Measurements from ENCODE around the gene PCNX3. TPM values are rescaled to one million over a fixed set of nuclear protein-coding genes. Genes with fewer than 3 reads are reported as not detected.

Gene PCNX3
- total and polyA plus RNA-seq, 2 donors (not counting 1 experiment from before 2014, with no cell fraction given) = 8.0 to 14.7 TPM

- H4K20me1 ChIP-seq (ENCODE audit: control insufficient read depth, extremely low read depth, insufficient read depth, low read length) = no peaks in the 10 kb centered on the region
- TF ChIP-seq CTCF (conservative IDR thresholded peaks at IDR 0.05 in 1 of 2, IDR thresholded peaks at IDR 0.05 in 1 of 2; ENCODE audit: low read depth in 1 of 2, low read length in 2 of 2) = no peak
- no peak for TF ChIP-seq EZH2 (IDR thresholded peaks at IDR 0.05; ENCODE audit: low read length, missing control alignments)
- no peak overlapping the region for H3K27ac ChIP-seq (ENCODE audit: insufficient read depth, low read length)
- no peaks in the 10 kb centered on the region for H3K27me3 ChIP-seq (ENCODE audit: control insufficient read depth, insufficient read depth, low read length)
- no peaks in the 10 kb centered on the region for H3K79me2 ChIP-seq (ENCODE audit: control insufficient read depth, insufficient read depth, low read length)
- H3K36me3 ChIP-seq (ENCODE audit: control insufficient read depth, insufficient read depth, low read length) = peaks cover 17% of the 10 kb centered on the region
- DNase-seq (ENCODE audit: low read depth in 2 of 2) = no peak
- H3K9ac ChIP-seq (ENCODE audit: insufficient read depth, low read length) = no peak overlapping the region
- H3K4me1 ChIP-seq (ENCODE audit: control insufficient read depth, extremely low read depth, insufficient read depth, low read length) = peaks cover 4% of the 10 kb centered on the region
- no peak overlapping the region for H3K4me3 ChIP-seq (replicated peaks in 1 of 4; ENCODE audit: control extremely low read depth in 1 of 4, insufficient read depth in 1 of 4, low read depth in 3 of 4, low read length in 4 of 4)
- H3K4me2 ChIP-seq (ENCODE audit: extremely low read depth, insufficient read depth, low read length) = no peak overlapping the region
- H2AFZ ChIP-seq (ENCODE audit: low read length) = no peak overlapping the region
- H3K9me3 ChIP-seq (ENCODE audit: control insufficient read depth, insufficient read depth, low read depth, low read length) = no peaks in the 10 kb centered on the region
These were observed 22.6 kb upstream of the PCNX3 start for GRCh38 chr11:65592858-65593517.

- H3K27ac ChIP-seq (ENCODE audit: insufficient read depth, low read length) = no peak overlapping the region
- no peaks in the 10 kb centered on the region for H3K27me3 ChIP-seq (ENCODE audit: control insufficient read depth, insufficient read depth, low read length)
- TF ChIP-seq EZH2 (IDR thresholded peaks at IDR 0.05; ENCODE audit: low read length, missing control alignments) (no peak), CTCF (conservative IDR thresholded peaks at IDR 0.05 in 1 of 2, IDR thresholded peaks at IDR 0.05 in 1 of 2; ENCODE audit: low read depth in 1 of 2, low read length in 2 of 2) (peak; percentile 56 to 76)
- no peaks in the 10 kb centered on the region for H3K4me1 ChIP-seq (ENCODE audit: control insufficient read depth, extremely low read depth, insufficient read depth, low read length)
- no peak overlapping the region for H3K4me3 ChIP-seq (replicated peaks in 1 of 4; ENCODE audit: control extremely low read depth in 1 of 4, insufficient read depth in 1 of 4, low read depth in 3 of 4, low read length in 4 of 4)
- no peaks in the 10 kb centered on the region for H4K20me1 ChIP-seq (ENCODE audit: control insufficient read depth, extremely low read depth, insufficient read depth, low read length)
- no peaks in the 10 kb centered on the region for H3K79me2 ChIP-seq (ENCODE audit: control insufficient read depth, insufficient read depth, low read length)
- H3K9me3 ChIP-seq (ENCODE audit: control insufficient read depth, insufficient read depth, low read depth, low read length) = no peaks in the 10 kb centered on the region
- H2AFZ ChIP-seq (ENCODE audit: low read length) = no peak overlapping the region
- peak; percentile 27 to 28 for DNase-seq (ENCODE audit: low read depth in 2 of 2)
- H3K4me2 ChIP-seq (ENCODE audit: extremely low read depth, insufficient read depth, low read length) = no peak overlapping the region
- peaks cover 24% of the 10 kb centered on the region for H3K36me3 ChIP-seq (ENCODE audit: control insufficient read depth, insufficient read depth, low read length)
- H3K9ac ChIP-seq (ENCODE audit: insufficient read depth, low read length) = no peak overlapping the region
These were observed 21.8 kb upstream of the PCNX3 start for GRCh38 chr11:65593518-65594414.

- Histone ChIP-seq H3K4me2 (ENCODE audit: extremely low read depth, insufficient read depth, low read length) (no peak overlapping the region), H3K79me2 (ENCODE audit: control insufficient read depth, insufficient read depth, low read length) (no peaks in the 10 kb centered on the region), H4K20me1 (ENCODE audit: control insufficient read depth, extremely low read depth, insufficient read depth, low read length) (no peaks in the 10 kb centered on the region), H3K9me3 (ENCODE audit: control insufficient read depth, insufficient read depth, low read depth, low read length) (no peaks in the 10 kb centered on the region), H3K4me3 (replicated peaks in 1 of 4; ENCODE audit: control extremely low read depth in 1 of 4, insufficient read depth in 1 of 4, low read depth in 3 of 4, low read length in 4 of 4) (no peak overlapping the region), H3K27ac (ENCODE audit: insufficient read depth, low read length) (no peak overlapping the region), H3K9ac (ENCODE audit: insufficient read depth, low read length) (no peak overlapping the region), H3K36me3 (ENCODE audit: control insufficient read depth, insufficient read depth, low read length) (peaks cover 20% of the 10 kb centered on the region), H2AFZ (ENCODE audit: low read length) (no peak overlapping the region), H3K4me1 (ENCODE audit: control insufficient read depth, extremely low read depth, insufficient read depth, low read length) (no peaks in the 10 kb centered on the region), H3K27me3 (ENCODE audit: control insufficient read depth, insufficient read depth, low read length) (no peaks in the 10 kb centered on the region)
- DNase-seq (ENCODE audit: low read depth in 2 of 2) = no peak
- TF ChIP-seq EZH2 (IDR thresholded peaks at IDR 0.05; ENCODE audit: low read length, missing control alignments) (no peak), CTCF (conservative IDR thresholded peaks at IDR 0.05 in 1 of 2, IDR thresholded peaks at IDR 0.05 in 1 of 2; ENCODE audit: low read depth in 1 of 2, low read length in 2 of 2) (no peak)
These were observed 20.4 kb upstream of the PCNX3 start for GRCh38 chr11:65595131-65595530.
